Panc1 (cell line): ENCODE results near the gene IL2RA.

Experiments
- POLR2AphosphoS5 ChIP-seq: IDR thresholded peaks from 2 replicates; pipeline ENCODE4 v1.6.1; 2012; ENCODE audit warnings: mild to moderate bottlenecking, low read depth, low read length, moderate library complexity
- SIN3A ChIP-seq: IDR thresholded peaks from 2 replicates; pipeline ENCODE4 v1.6.1; 2012; ENCODE audit warnings: low read depth, mild to moderate bottlenecking, low read length, moderate library complexity, borderline replicate concordance; ENCODE audit not compliant: insufficient read depth
- TF ChIP-seq, protein P1 (sequence below): fragments of 450-650 bp; IDR thresholded peaks from 2 replicates; pipeline ENCODE4 v1.5.1; 2017; ENCODE audit warnings: mild to moderate bottlenecking
- TF ChIP-seq, protein P2 (sequence below), 2 experiments: IDR thresholded peaks; 2 replicates each; pipeline ENCODE4 v1.6.1; 2011 to 2012; ENCODE audit warnings: low read depth in 2 of 2, control low read depth in 1 of 2, low read length in 1 of 2, mild to moderate bottlenecking in 1 of 2, moderate library complexity in 1 of 2; ENCODE audit not compliant: insufficient read depth in 1 of 2

DNA sequence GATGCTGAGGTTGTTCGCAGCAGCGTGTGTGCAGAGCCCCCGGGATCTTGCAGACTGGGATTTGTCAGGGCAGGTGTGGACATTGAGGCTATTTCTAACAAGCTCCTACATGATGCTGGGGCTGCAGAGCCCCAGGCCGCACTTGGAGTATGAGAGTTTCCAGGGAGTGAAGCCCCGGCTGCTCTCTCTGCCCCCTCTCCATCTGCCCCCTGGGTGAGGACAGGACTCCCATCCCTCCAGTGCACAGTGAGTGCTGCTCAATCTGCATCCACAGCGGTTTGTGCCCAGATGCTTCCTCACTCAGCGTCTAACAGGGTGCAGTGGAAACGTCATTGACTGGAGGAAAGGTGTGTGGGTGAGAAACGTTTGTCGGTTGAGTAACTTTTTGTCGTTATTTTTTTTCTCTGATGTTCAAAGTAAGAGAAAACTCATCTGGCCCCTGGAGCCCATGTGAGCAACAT lies 25.3 kb downstream of the IL2RA start:
- TF ChIP-seq, protein P1, sequence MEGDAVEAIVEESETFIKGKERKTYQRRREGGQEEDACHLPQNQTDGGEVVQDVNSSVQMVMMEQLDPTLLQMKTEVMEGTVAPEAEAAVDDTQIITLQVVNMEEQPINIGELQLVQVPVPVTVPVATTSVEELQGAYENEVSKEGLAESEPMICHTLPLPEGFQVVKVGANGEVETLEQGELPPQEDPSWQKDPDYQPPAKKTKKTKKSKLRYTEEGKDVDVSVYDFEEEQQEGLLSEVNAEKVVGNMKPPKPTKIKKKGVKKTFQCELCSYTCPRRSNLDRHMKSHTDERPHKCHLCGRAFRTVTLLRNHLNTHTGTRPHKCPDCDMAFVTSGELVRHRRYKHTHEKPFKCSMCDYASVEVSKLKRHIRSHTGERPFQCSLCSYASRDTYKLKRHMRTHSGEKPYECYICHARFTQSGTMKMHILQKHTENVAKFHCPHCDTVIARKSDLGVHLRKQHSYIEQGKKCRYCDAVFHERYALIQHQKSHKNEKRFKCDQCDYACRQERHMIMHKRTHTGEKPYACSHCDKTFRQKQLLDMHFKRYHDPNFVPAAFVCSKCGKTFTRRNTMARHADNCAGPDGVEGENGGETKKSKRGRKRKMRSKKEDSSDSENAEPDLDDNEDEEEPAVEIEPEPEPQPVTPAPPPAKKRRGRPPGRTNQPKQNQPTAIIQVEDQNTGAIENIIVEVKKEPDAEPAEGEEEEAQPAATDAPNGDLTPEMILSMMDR, result no peak
- TF ChIP-seq, protein P2, sequence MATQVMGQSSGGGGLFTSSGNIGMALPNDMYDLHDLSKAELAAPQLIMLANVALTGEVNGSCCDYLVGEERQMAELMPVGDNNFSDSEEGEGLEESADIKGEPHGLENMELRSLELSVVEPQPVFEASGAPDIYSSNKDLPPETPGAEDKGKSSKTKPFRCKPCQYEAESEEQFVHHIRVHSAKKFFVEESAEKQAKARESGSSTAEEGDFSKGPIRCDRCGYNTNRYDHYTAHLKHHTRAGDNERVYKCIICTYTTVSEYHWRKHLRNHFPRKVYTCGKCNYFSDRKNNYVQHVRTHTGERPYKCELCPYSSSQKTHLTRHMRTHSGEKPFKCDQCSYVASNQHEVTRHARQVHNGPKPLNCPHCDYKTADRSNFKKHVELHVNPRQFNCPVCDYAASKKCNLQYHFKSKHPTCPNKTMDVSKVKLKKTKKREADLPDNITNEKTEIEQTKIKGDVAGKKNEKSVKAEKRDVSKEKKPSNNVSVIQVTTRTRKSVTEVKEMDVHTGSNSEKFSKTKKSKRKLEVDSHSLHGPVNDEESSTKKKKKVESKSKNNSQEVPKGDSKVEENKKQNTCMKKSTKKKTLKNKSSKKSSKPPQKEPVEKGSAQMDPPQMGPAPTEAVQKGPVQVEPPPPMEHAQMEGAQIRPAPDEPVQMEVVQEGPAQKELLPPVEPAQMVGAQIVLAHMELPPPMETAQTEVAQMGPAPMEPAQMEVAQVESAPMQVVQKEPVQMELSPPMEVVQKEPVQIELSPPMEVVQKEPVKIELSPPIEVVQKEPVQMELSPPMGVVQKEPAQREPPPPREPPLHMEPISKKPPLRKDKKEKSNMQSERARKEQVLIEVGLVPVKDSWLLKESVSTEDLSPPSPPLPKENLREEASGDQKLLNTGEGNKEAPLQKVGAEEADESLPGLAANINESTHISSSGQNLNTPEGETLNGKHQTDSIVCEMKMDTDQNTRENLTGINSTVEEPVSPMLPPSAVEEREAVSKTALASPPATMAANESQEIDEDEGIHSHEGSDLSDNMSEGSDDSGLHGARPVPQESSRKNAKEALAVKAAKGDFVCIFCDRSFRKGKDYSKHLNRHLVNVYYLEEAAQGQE (IDR thresholded peaks at IDR 0.05; ENCODE audit: insufficient read depth in 1 of 2, low read depth in 2 of 2, low read length in 1 of 2), result no peak
- TF ChIP-seq POLR2AphosphoS5 (no peak), SIN3A (no peak)
